Vagina (tissue), 2 donors: ENCODE results near the gene RHBDL3.

Experiments used
- CTCF ChIP-seq, 3 experiments: fragments of 450-650 bp in 2 of 3; fragments of 200-600 bp in 1 of 3; sonication (generic) in 1 of 3; IDR thresholded peaks; one replicate each; pipeline ENCODE4 v1.5.1; 2017 to 2019; ENCODE audit warnings: antibody characterized with exemption in 3 of 3, mild to moderate bottlenecking in 2 of 3, moderate library complexity in 2 of 3
- POLR2A ChIP-seq, 2 donors: fragments of 450-650 bp; IDR thresholded peaks; one replicate each; pipeline ENCODE4 v1.6.1; 2017; ENCODE audit warnings: antibody characterized with exemption in 2 of 2, mild to moderate bottlenecking in 2 of 2, moderate library complexity in 2 of 2

GRCh38 chr17:32256012-32256700, 9.5 kb upstream of the RHBDL3 start:
- TF ChIP-seq CTCF (IDR thresholded peaks at IDR 0.05) (no peak), POLR2A (IDR thresholded peaks at IDR 0.05) (no peak)
